Measurements from ENCODE around the gene ZBTB20. TPM values are rescaled to one million over a fixed set of nuclear protein-coding genes. Genes with fewer than 3 reads are reported as not detected.

ZBTB20 gene
- polyA plus RNA-seq, 4 donors: 0.27 to 2.2 (median 1.3) TPM

DNA sequence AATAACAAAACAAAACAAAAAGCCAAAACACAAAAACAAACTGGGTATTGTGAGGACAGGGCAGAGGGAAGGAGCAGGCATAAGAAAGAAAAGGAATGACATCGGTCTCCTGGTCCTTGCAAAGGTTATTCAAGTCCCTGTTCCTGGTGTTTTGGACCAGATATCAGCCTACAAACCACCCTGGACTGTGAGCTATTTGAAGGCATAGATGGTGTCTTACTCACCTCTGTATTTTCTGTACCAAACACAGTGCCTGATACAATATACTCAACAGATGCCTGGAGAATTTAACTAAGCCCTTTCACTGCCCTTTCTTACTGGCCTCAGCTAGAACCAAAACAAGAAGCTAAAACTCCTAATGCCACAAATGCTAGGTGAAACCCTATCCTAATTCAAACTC is 656.3 kb downstream of the ZBTB20 start:
- no peaks in the 10 kb centered on the region for H3K9me3 ChIP-seq (ENCODE audit: control insufficient read depth in 2 of 2, insufficient read depth in 1 of 2, low read depth in 1 of 2, low read length in 1 of 2)
- WGBS, 3 donors: 87 to 100% (median 95%) methylated on average over 1 of the region's 1 CpG
- DNase-seq (no peak), FAIRE-seq (no peak)
- no peaks in the 10 kb centered on the region for H3K27me3 ChIP-seq (ENCODE audit: control insufficient read depth in 3 of 3, insufficient read depth in 3 of 3, low read length in 3 of 3)
- H3K27ac ChIP-seq (ENCODE audit: low read depth in 1 of 3, low read length in 2 of 3): no peak overlapping the region
- H3K4me3 ChIP-seq (ENCODE audit: low read depth in 1 of 3, low read length in 3 of 3): no peak overlapping the region
- peaks cover 0 to 1% (median 0%) of the 10 kb centered on the region in 3 donors for H3K36me3 ChIP-seq (ENCODE audit: control insufficient read depth in 3 of 3, insufficient read depth in 2 of 3, low read depth in 1 of 3, low read length in 3 of 3)
- no peaks in the 10 kb centered on the region for H3K4me1 ChIP-seq (ENCODE audit: control insufficient read depth in 3 of 3, insufficient read depth in 2 of 3, low read depth in 1 of 3, low read length in 2 of 3)

DNA sequence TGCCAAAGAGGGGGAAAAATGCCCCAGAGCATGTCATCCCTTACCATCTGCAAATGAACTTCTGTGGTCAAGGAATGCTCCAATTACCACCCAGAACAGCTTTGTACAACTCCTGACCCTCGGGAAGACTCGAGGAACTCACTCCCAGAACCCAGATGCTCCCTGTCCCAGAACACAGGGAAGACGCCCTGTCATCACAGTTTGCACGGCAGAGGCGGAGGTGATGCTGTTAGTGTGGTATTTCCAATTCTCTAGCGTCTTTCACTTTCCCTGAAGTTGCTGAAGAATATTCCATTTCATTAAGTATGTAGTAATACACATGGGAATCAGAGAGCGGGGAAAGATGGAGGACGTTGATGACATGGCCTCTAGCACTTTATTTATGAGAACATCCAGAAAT is 659.6 kb downstream of the ZBTB20 start:
- 93 to 97% (median 95%) methylated on average over 8 of the region's 8 CpGs for WGBS, 3 donors
- H3K9me3 ChIP-seq (ENCODE audit: control insufficient read depth in 2 of 2, insufficient read depth in 1 of 2, low read depth in 1 of 2, low read length in 1 of 2): no peaks in the 10 kb centered on the region
- H3K4me1 ChIP-seq (ENCODE audit: control insufficient read depth in 3 of 3, insufficient read depth in 2 of 3, low read depth in 1 of 3, low read length in 2 of 3): no peaks in the 10 kb centered on the region
- no peak for FAIRE-seq
- no peaks in the 10 kb centered on the region for H3K27me3 ChIP-seq (ENCODE audit: control insufficient read depth in 3 of 3, insufficient read depth in 3 of 3, low read length in 3 of 3)
- no peak for DNase-seq
- H3K27ac ChIP-seq (ENCODE audit: low read depth in 1 of 3, low read length in 2 of 3): no peak overlapping the region
- H3K4me3 ChIP-seq (ENCODE audit: low read depth in 1 of 3, low read length in 3 of 3): no peak overlapping the region
- no peaks in the 10 kb centered on the region for H3K36me3 ChIP-seq (ENCODE audit: control insufficient read depth in 3 of 3, insufficient read depth in 2 of 3, low read depth in 1 of 3, low read length in 3 of 3)

DNA sequence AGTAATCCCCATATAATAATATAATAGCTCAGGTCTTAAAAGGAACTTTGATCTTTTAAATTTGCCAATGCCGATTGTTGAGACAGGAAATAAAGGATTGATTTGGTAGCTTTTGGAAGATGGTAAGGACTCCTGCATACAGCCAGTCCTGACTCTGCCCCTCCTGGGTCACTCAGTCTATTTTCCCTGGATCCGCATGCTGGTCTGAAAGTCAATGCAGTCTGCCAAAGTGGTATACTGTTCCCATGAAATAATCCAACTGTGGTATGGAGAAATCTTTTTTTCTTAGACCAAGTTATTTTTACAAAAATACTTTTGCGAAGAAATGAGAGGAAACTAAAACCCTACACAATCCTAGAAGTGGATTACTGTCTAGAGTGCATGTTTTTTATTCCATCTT is 662.2 kb downstream of the ZBTB20 start:
- no peaks in the 10 kb centered on the region for H3K27me3 ChIP-seq (ENCODE audit: control insufficient read depth in 3 of 3, insufficient read depth in 3 of 3, low read length in 3 of 3)
- no peak overlapping the region for H3K27ac ChIP-seq (ENCODE audit: low read depth in 1 of 3, low read length in 2 of 3)
- WGBS, 3 donors: 69 to 81% (median 79%) methylated on average over 3 of the region's 3 CpGs
- no peaks in the 10 kb centered on the region for H3K9me3 ChIP-seq (ENCODE audit: control insufficient read depth in 2 of 2, insufficient read depth in 1 of 2, low read depth in 1 of 2, low read length in 1 of 2)
- FAIRE-seq (no peak), DNase-seq (no peak)
- no peak overlapping the region for H3K4me3 ChIP-seq (ENCODE audit: low read depth in 1 of 3, low read length in 3 of 3)
- H3K4me1 ChIP-seq (ENCODE audit: control insufficient read depth in 3 of 3, insufficient read depth in 2 of 3, low read depth in 1 of 3, low read length in 2 of 3): no peaks in the 10 kb centered on the region
- no peaks in the 10 kb centered on the region for H3K36me3 ChIP-seq (ENCODE audit: control insufficient read depth in 3 of 3, insufficient read depth in 2 of 3, low read depth in 1 of 3, low read length in 3 of 3)

DNA sequence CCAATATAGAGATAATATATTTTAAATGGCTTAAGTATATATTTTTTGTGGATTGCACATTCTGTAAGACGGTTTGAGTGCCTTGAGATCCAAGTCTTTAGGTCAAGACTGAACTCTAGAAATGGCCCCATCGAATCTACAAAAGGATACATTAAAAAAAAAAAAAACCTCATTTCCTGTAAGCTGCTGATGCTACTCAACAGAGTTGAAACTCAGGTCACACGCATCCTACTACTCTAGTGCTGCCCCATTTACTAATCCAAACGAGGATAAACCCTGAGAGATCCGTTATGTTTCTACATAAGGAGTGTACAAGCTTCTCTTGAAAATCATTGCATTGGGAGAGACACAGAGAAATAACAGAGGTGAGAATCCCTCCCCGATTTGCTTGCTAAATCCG is 666.0 kb downstream of the ZBTB20 start:
- FAIRE-seq: no peak
- H3K27ac ChIP-seq (ENCODE audit: low read depth in 1 of 3, low read length in 2 of 3): no peak overlapping the region
- H3K4me1 ChIP-seq (ENCODE audit: control insufficient read depth in 3 of 3, insufficient read depth in 2 of 3, low read depth in 1 of 3, low read length in 2 of 3): no peaks in the 10 kb centered on the region
- H3K27me3 ChIP-seq (ENCODE audit: control insufficient read depth in 3 of 3, insufficient read depth in 3 of 3, low read length in 3 of 3): no peaks in the 10 kb centered on the region
- H3K36me3 ChIP-seq (ENCODE audit: control insufficient read depth in 3 of 3, insufficient read depth in 2 of 3, low read depth in 1 of 3, low read length in 3 of 3): no peaks in the 10 kb centered on the region
- no peaks in the 10 kb centered on the region for H3K9me3 ChIP-seq (ENCODE audit: control insufficient read depth in 2 of 2, insufficient read depth in 1 of 2, low read depth in 1 of 2, low read length in 1 of 2)
- no peak overlapping the region for H3K4me3 ChIP-seq (ENCODE audit: low read depth in 1 of 3, low read length in 3 of 3)
- DNase-seq: no peak
- 80 to 88% (median 84%) methylated on average over 7 of the region's 7 CpGs for WGBS, 3 donors

DNA sequence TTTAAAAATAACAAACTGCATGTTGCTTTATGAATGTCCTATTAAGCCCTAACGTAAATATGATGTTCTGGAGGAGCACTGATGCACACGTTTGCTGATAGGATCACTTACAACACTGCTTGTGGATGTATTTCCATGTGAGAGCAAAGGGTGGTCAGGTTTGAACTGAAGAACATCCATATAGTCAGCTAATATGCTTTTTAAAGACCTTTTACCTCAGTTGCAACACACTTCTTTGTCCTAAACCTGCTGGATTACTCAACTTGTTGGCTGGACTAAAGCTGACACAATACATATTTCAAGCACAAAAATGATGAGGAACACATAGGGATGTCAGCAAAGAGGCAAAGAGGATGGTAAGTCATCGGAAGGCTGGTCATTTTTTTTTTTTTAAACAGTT is 666.6 kb downstream of the ZBTB20 start:
- peak in 1 of 2 donors; percentile 35 for DNase-seq
- FAIRE-seq: no peak
- WGBS, 3 donors: 75 to 79% (median 79%) methylated on average over 3 of the region's 3 CpGs

DNA sequence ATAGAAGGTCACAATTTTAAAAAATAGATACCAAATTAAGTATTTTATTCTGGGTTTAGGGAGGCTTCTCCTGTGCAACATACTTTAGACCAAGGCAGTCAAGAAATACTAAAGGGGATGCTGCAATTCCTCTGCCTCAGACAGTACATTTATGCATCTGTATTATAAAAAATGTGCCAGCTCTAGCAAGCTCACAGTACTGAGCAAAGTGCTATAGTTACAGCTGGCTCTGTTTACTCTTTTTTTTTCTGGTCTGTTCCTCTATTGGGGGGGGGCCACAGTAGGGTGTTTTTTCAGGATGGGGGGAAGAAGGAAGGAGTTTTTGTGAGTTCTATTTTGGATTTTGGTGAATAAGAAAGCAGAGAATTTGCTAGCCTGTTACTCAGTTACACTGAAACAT is 668.3 kb downstream of the ZBTB20 start:
- Histone ChIP-seq H3K36me3 (ENCODE audit: control insufficient read depth in 3 of 3, insufficient read depth in 2 of 3, low read depth in 1 of 3, low read length in 3 of 3) (no peaks in the 10 kb centered on the region), H3K27me3 (ENCODE audit: control insufficient read depth in 3 of 3, insufficient read depth in 3 of 3, low read length in 3 of 3) (no peaks in the 10 kb centered on the region), H3K9me3 (ENCODE audit: control insufficient read depth in 2 of 2, insufficient read depth in 1 of 2, low read depth in 1 of 2, low read length in 1 of 2) (no peaks in the 10 kb centered on the region), H3K27ac (ENCODE audit: low read depth in 1 of 3, low read length in 2 of 3) (no peak overlapping the region), H3K4me1 (ENCODE audit: control insufficient read depth in 3 of 3, insufficient read depth in 2 of 3, low read depth in 1 of 3, low read length in 2 of 3) (peaks cover 0 to 3% (median 0%) of the 10 kb centered on the region in 3 donors), H3K4me3 (ENCODE audit: low read depth in 1 of 3, low read length in 3 of 3) (no peak overlapping the region)
- FAIRE-seq (no peak), DNase-seq (no peak)

More for the DNA sequence above, 666.6 kb downstream of the ZBTB20 start:
- no peaks in the 10 kb centered on the region for H3K36me3 ChIP-seq (ENCODE audit: control insufficient read depth in 3 of 3, insufficient read depth in 2 of 3, low read depth in 1 of 3, low read length in 3 of 3)
- H3K27ac ChIP-seq (ENCODE audit: low read depth in 1 of 3, low read length in 2 of 3): no peak overlapping the region
- no peaks in the 10 kb centered on the region for H3K9me3 ChIP-seq (ENCODE audit: control insufficient read depth in 2 of 2, insufficient read depth in 1 of 2, low read depth in 1 of 2, low read length in 1 of 2)
- H3K4me1 ChIP-seq (ENCODE audit: control insufficient read depth in 3 of 3, insufficient read depth in 2 of 3, low read depth in 1 of 3, low read length in 2 of 3): peaks cover 0 to under 1% (median 0%) of the 10 kb centered on the region in 3 donors
- no peak overlapping the region for H3K4me3 ChIP-seq (ENCODE audit: low read depth in 1 of 3, low read length in 3 of 3)
- H3K27me3 ChIP-seq (ENCODE audit: control insufficient read depth in 3 of 3, insufficient read depth in 3 of 3, low read length in 3 of 3): no peaks in the 10 kb centered on the region

DNA sequence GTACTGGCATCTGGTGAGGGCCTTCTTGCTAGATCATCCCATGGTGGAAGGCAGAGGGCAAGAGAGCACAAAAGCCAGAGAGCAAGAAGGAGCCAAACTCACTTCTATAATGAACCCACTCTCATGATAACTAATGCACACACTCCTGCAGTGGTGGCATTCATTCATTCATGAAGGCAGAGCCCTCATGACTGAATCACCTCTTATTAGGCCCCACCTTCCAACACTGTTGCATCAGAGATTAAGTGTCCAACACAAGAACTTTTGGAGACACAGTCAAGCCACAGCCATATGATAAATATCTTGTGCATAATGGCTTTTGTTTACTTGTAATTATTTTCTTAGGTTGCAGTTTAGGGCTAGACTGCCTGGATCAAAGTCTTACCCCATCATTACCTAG is 670.6 kb downstream of the ZBTB20 start:
- DNase-seq: no peak
- no peak for FAIRE-seq

DNA sequence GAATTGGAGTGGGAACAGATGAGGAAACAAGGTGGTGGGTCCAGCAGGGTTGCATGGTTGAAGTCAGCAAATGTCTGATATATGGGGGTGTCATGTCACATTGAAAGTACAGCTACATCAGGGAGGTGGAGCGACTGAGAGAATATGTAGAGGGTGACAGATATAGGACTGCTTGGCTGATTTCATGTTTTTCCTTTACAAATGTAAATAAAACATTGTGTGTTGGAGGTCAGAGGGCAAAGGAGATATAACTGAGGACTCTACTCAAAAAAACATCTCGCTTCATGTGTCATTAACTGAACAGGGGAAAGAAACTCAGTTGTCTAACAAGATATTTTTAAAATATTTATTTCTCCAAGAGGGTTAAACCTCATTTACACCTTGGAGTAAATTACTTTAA is 675.6 kb downstream of the ZBTB20 start:
- no peak for DNase-seq
- no peak for FAIRE-seq
- H3K27ac ChIP-seq (ENCODE audit: low read depth in 1 of 3, low read length in 2 of 3): no peak overlapping the region
- no peaks in the 10 kb centered on the region for H3K36me3 ChIP-seq (ENCODE audit: control insufficient read depth in 3 of 3, insufficient read depth in 2 of 3, low read depth in 1 of 3, low read length in 3 of 3)
- H3K4me1 ChIP-seq (ENCODE audit: control insufficient read depth in 3 of 3, insufficient read depth in 2 of 3, low read depth in 1 of 3, low read length in 2 of 3): peaks cover 0 to 4% (median 3%) of the 10 kb centered on the region in 3 donors
- WGBS, 3 donors: 88 to 96% (median 90%) methylated on average over 2 of the region's 2 CpGs
- H3K9me3 ChIP-seq (ENCODE audit: control insufficient read depth in 2 of 2, insufficient read depth in 1 of 2, low read depth in 1 of 2, low read length in 1 of 2): no peaks in the 10 kb centered on the region
- H3K4me3 ChIP-seq (ENCODE audit: low read depth in 1 of 3, low read length in 3 of 3): no peak overlapping the region
- H3K27me3 ChIP-seq (ENCODE audit: control insufficient read depth in 3 of 3, insufficient read depth in 3 of 3, low read length in 3 of 3): no peaks in the 10 kb centered on the region

More for the DNA sequence above, 670.6 kb downstream of the ZBTB20 start:
- H3K27me3 ChIP-seq (ENCODE audit: control insufficient read depth in 3 of 3, insufficient read depth in 3 of 3, low read length in 3 of 3): no peaks in the 10 kb centered on the region
- H3K27ac ChIP-seq (ENCODE audit: low read depth in 1 of 3, low read length in 2 of 3): no peak overlapping the region
- H3K9me3 ChIP-seq (ENCODE audit: control insufficient read depth in 2 of 2, insufficient read depth in 1 of 2, low read depth in 1 of 2, low read length in 1 of 2): no peaks in the 10 kb centered on the region
- no peaks in the 10 kb centered on the region for H3K36me3 ChIP-seq (ENCODE audit: control insufficient read depth in 3 of 3, insufficient read depth in 2 of 3, low read depth in 1 of 3, low read length in 3 of 3)
- peaks cover 0 to 3% (median 0%) of the 10 kb centered on the region in 3 donors for H3K4me1 ChIP-seq (ENCODE audit: control insufficient read depth in 3 of 3, insufficient read depth in 2 of 3, low read depth in 1 of 3, low read length in 2 of 3)
- H3K4me3 ChIP-seq (ENCODE audit: low read depth in 1 of 3, low read length in 3 of 3): no peak overlapping the region

DNA sequence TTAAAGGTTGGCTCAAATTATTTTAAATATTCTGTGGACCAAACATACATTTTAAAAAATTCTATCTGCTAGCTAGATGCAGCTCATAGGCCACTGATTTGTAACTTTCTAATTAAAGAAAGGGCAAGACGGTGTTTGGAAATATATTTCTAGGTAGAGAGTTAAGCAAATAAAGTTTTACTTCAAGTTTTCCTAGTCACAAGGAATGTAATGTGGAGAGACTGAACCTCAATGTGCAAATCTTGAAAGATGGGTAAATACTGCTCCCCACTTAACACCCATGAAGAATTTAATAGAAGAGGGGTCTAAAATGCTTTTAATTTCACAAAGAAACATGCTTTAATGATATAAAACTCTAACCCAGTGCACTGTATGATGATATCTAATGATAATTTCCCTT is 678.0 kb downstream of the ZBTB20 start:
- WGBS, 3 donors: 93 to 100% (median 96%) methylated on average over 1 of the region's 1 CpG

More for the DNA sequence above, 678.0 kb downstream of the ZBTB20 start:
- Histone ChIP-seq H3K4me1 (ENCODE audit: control insufficient read depth in 3 of 3, insufficient read depth in 2 of 3, low read depth in 1 of 3, low read length in 2 of 3) (peaks cover 0 to 6% (median 3%) of the 10 kb centered on the region in 3 donors), H3K27ac (ENCODE audit: low read depth in 1 of 3, low read length in 2 of 3) (no peak overlapping the region), H3K27me3 (ENCODE audit: control insufficient read depth in 3 of 3, insufficient read depth in 3 of 3, low read length in 3 of 3) (no peaks in the 10 kb centered on the region), H3K9me3 (ENCODE audit: control insufficient read depth in 2 of 2, insufficient read depth in 1 of 2, low read depth in 1 of 2, low read length in 1 of 2) (no peaks in the 10 kb centered on the region), H3K4me3 (ENCODE audit: low read depth in 1 of 3, low read length in 3 of 3) (no peak overlapping the region), H3K36me3 (ENCODE audit: control insufficient read depth in 3 of 3, insufficient read depth in 2 of 3, low read depth in 1 of 3, low read length in 3 of 3) (no peaks in the 10 kb centered on the region)
- FAIRE-seq (no peak), DNase-seq (no peak)
